Lung (tissue), 12 donors: ENCODE measurements around the gene PPP5C. TPM values are rescaled to one million over a fixed set of nuclear protein-coding genes. Genes with fewer than 3 reads are reported as not detected.

Experiments used
- ATAC-seq: fragments of 200-7000 bp; cut with Tn5 transposase; one replicate; pipeline ENCODE4 v1.9.1; 2020; ENCODE audit warnings: moderate number of reproducible peaks; ENCODE audit not compliant: insufficient read depth, low FRiP score
- DNase-seq, 3 donors: peaks; one replicate each; pipeline ENCODE4 v3.0.0-alpha.2; 2013 to 2017
- H3K27ac ChIP-seq, 2 donors: one replicate each; pipeline ENCODE4 v1.5.1; 2013; ENCODE audit warnings: mild to moderate bottlenecking in 2 of 2, moderate library complexity in 2 of 2, control low read depth in 1 of 2, inconsistent platforms in 1 of 2, low read depth in 1 of 2, low read length in 1 of 2
- H3K27me3 ChIP-seq, 3 donors: one replicate each; pipeline ENCODE4 v1.5.1; 2013; ENCODE audit warnings: low read length in 2 of 3; ENCODE audit not compliant: control insufficient read depth in 3 of 3, insufficient read depth in 3 of 3
- H3K36me3 ChIP-seq, 4 donors: one replicate each; pipeline ENCODE4 v1.5.1; 2013; ENCODE audit warnings: low read length in 4 of 4, mild to moderate bottlenecking in 1 of 4, moderate library complexity in 1 of 4; ENCODE audit not compliant: control insufficient read depth in 4 of 4, insufficient read depth in 4 of 4
- H3K4me1 ChIP-seq, 5 donors: one replicate each; pipeline ENCODE4 v1.5.1; 2013; ENCODE audit warnings: low read length in 5 of 5, mild to moderate bottlenecking in 2 of 5, moderate library complexity in 1 of 5; ENCODE audit not compliant: control insufficient read depth in 5 of 5, insufficient read depth in 5 of 5
- H3K4me3 ChIP-seq: one replicate; pipeline ENCODE4 v1.5.1; 2013; ENCODE audit warnings: mild to moderate bottlenecking, control low read depth, moderate library complexity
- H3K9ac ChIP-seq, 2 donors: one replicate each; pipeline ENCODE4 v1.5.1; 2013; ENCODE audit warnings: low read length in 2 of 2, control low read depth in 1 of 2; ENCODE audit not compliant: insufficient read depth in 1 of 2
- H3K9me3 ChIP-seq, 4 donors: one replicate each; pipeline ENCODE4 v1.5.1; 2013; ENCODE audit warnings: low read length in 3 of 4, mild to moderate bottlenecking in 1 of 4, moderate library complexity in 1 of 4; ENCODE audit not compliant: control insufficient read depth in 4 of 4, insufficient read depth in 3 of 4
- CTCF ChIP-seq: IDR thresholded peaks from 2 replicates; pipeline ENCODE4 v1.5.1; 2012; ENCODE audit warnings: mild to moderate bottlenecking; ENCODE audit errors: control extremely low read depth, extremely low read depth
- WGBS, 2 donors: extraction: QIAGEN DNeasy Blood & Tissue Kit; methylation state at CpG; one replicate each; pipeline ENCODE4 v1.1.7; 2013; 5-methylcytosine and 5-hydroxymethylcytosine counted together
- polyA plus RNA-seq, 2 donors: library from polyadenylated mRNA; stranded (reverse); fragments of 200-250 nt; gene quantifications; one replicate each; pipeline ENCODE4 v1.2.1, GENCODE V29; 2013
- total RNA-seq, 2 donors: library from RNA; depleted of rRNA in 1 of 2; stranded (reverse); fragments of >200 nt in 1 of 2; gene quantifications; one replicate each; pipeline ENCODE4 v1.2.1, GENCODE V29; 2014 to 2021
- donor health status: control.
- donor health status: control.
- donor health status: Bipolar disorder and iron deficiency.
- donor health status: healthy.
- donor health status: DM: yes; HTN: yes; CAD: no.

Gene PPP5C
- total and polyA plus RNA-seq, 4 donors = 48.5 to 69.8 (median 54.6) TPM

- H3K36me3 ChIP-seq = peaks cover 0 to 10% (median 2%) of the 10 kb centered on the region in 4 donors
- TF ChIP-seq CTCF = no peak
- no peaks in the 10 kb centered on the region for H3K27me3 ChIP-seq
- peak overlapping the region; percentile 69 for H3K4me3 ChIP-seq
- H3K9me3 ChIP-seq = no peaks in the 10 kb centered on the region
- peaks cover 7 to 43% (median 27%) of the 10 kb centered on the region in 5 donors for H3K4me1 ChIP-seq
- 4 to 7% methylated on average over 3 of the region's 3 CpGs for WGBS, 2 donors
- ATAC-seq (no peak), DNase-seq (no peak)
- H3K9ac ChIP-seq = peak overlapping the region; percentile 68 to 70
- peak overlapping the region; percentile 73 to 91 for H3K27ac ChIP-seq
Measured at GRCh38 chr19:46347572-46347883, 641 bp downstream of the PPP5C start.

GRCh38 chr19:46347985-46348384 is 1.1 kb downstream of the PPP5C start:
- Histone ChIP-seq H3K4me3 (no peak overlapping the region), H3K9me3 (no peaks in the 10 kb centered on the region), H3K4me1 (peaks cover 7 to 43% (median 27%) of the 10 kb centered on the region in 5 donors), H3K9ac (peak overlapping the region in 1 of 2 donors; percentile 68), H3K27ac (no peak overlapping the region), H3K36me3 (peaks cover 0 to 10% (median under 1%) of the 10 kb centered on the region in 4 donors), H3K27me3 (no peaks in the 10 kb centered on the region)
- WGBS, 2 donors = 72 to 76% methylated on average over 5 of the region's 5 CpGs
- ATAC-seq (no peak), DNase-seq (no peak)
- TF ChIP-seq CTCF = no peak

GRCh38 chr19:46349311-46349993 is 2.6 kb downstream of the PPP5C start:
- H3K4me1 ChIP-seq = peaks cover 7 to 43% (median 27%) of the 10 kb centered on the region in 5 donors
- no peak for DNase-seq
- H3K27ac ChIP-seq = peak overlapping the region in 1 of 2 donors; percentile 71
- H3K9me3 ChIP-seq = no peaks in the 10 kb centered on the region
- 69 to 71% methylated on average over 11 of the region's 11 CpGs for WGBS, 2 donors
- TF ChIP-seq CTCF = no peak
- ATAC-seq = no peak
- peaks cover 0 to 19% (median 10%) of the 10 kb centered on the region in 4 donors for H3K36me3 ChIP-seq
- no peak overlapping the region for H3K9ac ChIP-seq
- H3K27me3 ChIP-seq = no peaks in the 10 kb centered on the region
- no peak overlapping the region for H3K4me3 ChIP-seq
